Measurements from ENCODE around the gene INKA2. TPM values are rescaled to one million over a fixed set of nuclear protein-coding genes. Genes with fewer than 3 reads are reported as not detected.

The INKA2 gene
- total and polyA plus RNA-seq, 10 of the 15 experiments (the other 5 are each of a cell fraction or from before 2014, with no cell fraction given) = 0.38 to 5.1 (median 1.3) TPM; not detected in 1

GRCh38 chr1:111691886-111692285 lies 47.3 kb downstream of the INKA2 start:
- Histone ChIP-seq H3K27me3 (replicated peaks in 1 of 2; ENCODE audit: control insufficient read depth in 2 of 2, insufficient read depth in 2 of 2, low read length in 1 of 2) (no peaks in the 10 kb centered on the region), H3K4me1 (ENCODE audit: control insufficient read depth, insufficient read depth, low read length) (peaks cover 15% of the 10 kb centered on the region), H3K27ac (ENCODE audit: control insufficient read depth, insufficient read depth) (no peak overlapping the region), H3K4me3 (no peak overlapping the region), H3K9ac (ENCODE audit: control insufficient read depth, insufficient read depth, low read length) (no peak overlapping the region), H3K9me3 (replicated peaks; ENCODE audit: control insufficient read depth, insufficient read depth, low read length) (peaks cover 8% of the 10 kb centered on the region; the same call in 2 of the 3 replicates), H3K36me3 (ENCODE audit: control insufficient read depth in 2 of 2, insufficient read depth in 2 of 2, low read length in 1 of 2) (peaks cover 3 to 27% of the 10 kb centered on the region in 2 experiments; a peak in 3 of 4 replicates), H2AFZ (ENCODE audit: control insufficient read depth, low read depth, low read length) (no peak overlapping the region), H3K4me2 (ENCODE audit: control insufficient read depth, insufficient read depth) (no peak overlapping the region), H4K20me1 (ENCODE audit: control insufficient read depth, insufficient read depth) (no peaks in the 10 kb centered on the region), H3K79me2 (ENCODE audit: control insufficient read depth, insufficient read depth, low read length) (peaks cover 38% of the 10 kb centered on the region)
- ChIA-PET CTCF (interaction anchor here (1.3 to 3.2 kb wide), 5 partner anchors 11 to 184 kb away, joined by 4 to 13 read pairs (median 10); no protein-coding TSS in a partner anchor), POLR2A (no interaction called here), RAD21 (ENCODE audit: unreplicated experiment) (interaction anchor here (1.2 to 3.7 kb wide), 3 partner anchors 14 to 70 kb away, joined by 3 to 10 read pairs (median 4); no protein-coding TSS in a partner anchor), SMC1A (ENCODE audit: uncharacterized antibody, unreplicated experiment) (interaction anchor here (1.1 to 4.2 kb wide), 7 partner anchors 8 to 184 kb away, joined by 3 to 25 read pairs (median 4); no protein-coding TSS in a partner anchor)
- intact Hi-C loops (cut with micrococcal nuclease; ENCODE audit: unreplicated experiment) = no loop called here
- no peak for TF ChIP-seq E2F4 (IDR thresholded peaks at IDR 0.05; ENCODE audit: low read depth, low read length)
- no peak for TF ChIP-seq PAX5 (IDR thresholded peaks at IDR 0.05; ENCODE audit: borderline replicate concordance, low read depth, low read length)
- TF ChIP-seq RELB (IDR thresholded peaks at IDR 0.05; ENCODE audit: low read depth) = no peak
- TF ChIP-seq NR2F1 (conservative IDR thresholded peaks at IDR 0.05) = no peak
- in situ Hi-C loops (cut with MboI) = no loop called here
- FAIRE-seq = no peak
- no peak for ATAC-seq
- WGBS (ENCODE audit: insufficient coverage, insufficient replicate concordance, low lambda C conversion rate, missing lambda C conversion rate) = 100% methylated on average over 1 of the region's 1 CpG
- BruUV-seq (replicated peaks) = no TSS peak
- DNase-seq (ENCODE audit: low read depth, low spot score) = no peak
